ENCODE data around the gene PLAAT2.
"Not testable (repeated sequence)": the region's sequence is repeated elsewhere in the genome, so short reads cannot be mapped to it uniquely, and the experiment has no call there.

The PLAAT2 gene

GRCh38 chr11:63560506-63561180 lies 2.5 kb downstream of the PLAAT2 start:
- 91% methylated on average over 7 of the region's 7 CpGs for whole genome bisulfite sequencing, 2 experiments
- Histone ChIP-seq H3K9me3 (ENCODE audit: control insufficient read depth, low read length) (no peaks in the 10 kb centered on the region), H3K4me3 (ENCODE audit: insufficient read depth, low read depth, low read length) (no peak overlapping the region), H3K27ac (ENCODE audit: insufficient read depth, low read depth, low read length, poor library complexity, severe bottlenecking) (no peak overlapping the region), H3K36me3 (ENCODE audit: control insufficient read depth, insufficient read depth, low read length) (no peaks in the 10 kb centered on the region), H3K27me3 (ENCODE audit: control insufficient read depth, insufficient read depth, low read length, poor library complexity, severe bottlenecking) (no peaks in the 10 kb centered on the region), H3K4me1 (ENCODE audit: control insufficient read depth, insufficient read depth, low read length) (no peaks in the 10 kb centered on the region)

GRCh38 chr11:63558459-63559157 lies 4.6 kb downstream of the PLAAT2 start:
- Histone ChIP-seq H3K27ac (ENCODE audit: insufficient read depth, low read depth, low read length, poor library complexity, severe bottlenecking) (no peak overlapping the region), H3K4me3 (ENCODE audit: insufficient read depth, low read depth, low read length) (no peak overlapping the region), H3K36me3 (ENCODE audit: control insufficient read depth, insufficient read depth, low read length) (no peaks in the 10 kb centered on the region), H3K9me3 (ENCODE audit: control insufficient read depth, low read length) (no peaks in the 10 kb centered on the region), H3K27me3 (ENCODE audit: control insufficient read depth, insufficient read depth, low read length, poor library complexity, severe bottlenecking) (no peaks in the 10 kb centered on the region), H3K4me1 (ENCODE audit: control insufficient read depth, insufficient read depth, low read length) (no peaks in the 10 kb centered on the region)
- 94 to 95% methylated on average over 7 of the region's 7 CpGs for WGBS, 2 experiments

GRCh38 chr11:63557570-63557969 lies 5.6 kb downstream of the PLAAT2 start:
- 90 to 92% methylated on average over 7 of the region's 7 CpGs for WGBS, 2 experiments
- H3K4me1 ChIP-seq (ENCODE audit: control insufficient read depth, insufficient read depth, low read length), result no peaks in the 10 kb centered on the region
- H3K27ac ChIP-seq (ENCODE audit: insufficient read depth, low read depth, low read length, poor library complexity, severe bottlenecking), result no peak overlapping the region
- H3K9me3 ChIP-seq (ENCODE audit: control insufficient read depth, low read length), result no peaks in the 10 kb centered on the region
- H3K4me3 ChIP-seq (ENCODE audit: insufficient read depth, low read depth, low read length), result no peak overlapping the region
- no peaks in the 10 kb centered on the region for H3K36me3 ChIP-seq (ENCODE audit: control insufficient read depth, insufficient read depth, low read length)
- H3K27me3 ChIP-seq (ENCODE audit: control insufficient read depth, insufficient read depth, low read length, poor library complexity, severe bottlenecking), result no peaks in the 10 kb centered on the region

- Histone ChIP-seq H3K4me3 (ENCODE audit: insufficient read depth, low read depth, low read length) (no peak overlapping the region), H3K9me3 (ENCODE audit: control insufficient read depth, low read length) (no peaks in the 10 kb centered on the region), H3K36me3 (ENCODE audit: control insufficient read depth, insufficient read depth, low read length) (no peaks in the 10 kb centered on the region), H3K27me3 (ENCODE audit: control insufficient read depth, insufficient read depth, low read length, poor library complexity, severe bottlenecking) (no peaks in the 10 kb centered on the region), H3K4me1 (ENCODE audit: control insufficient read depth, insufficient read depth, low read length) (no peaks in the 10 kb centered on the region), H3K27ac (ENCODE audit: insufficient read depth, low read depth, low read length, poor library complexity, severe bottlenecking) (no peak overlapping the region)
- 77 to 78% methylated on average over 7 of the region's 7 CpGs for WGBS, 2 experiments
Observed at GRCh38 chr11:63556404-63557013, 6.7 kb downstream of the PLAAT2 start.

GRCh38 chr11:63554877-63555223 lies 8.3 kb downstream of the PLAAT2 start:
- Histone ChIP-seq H3K27me3 (ENCODE audit: control insufficient read depth, insufficient read depth, low read length, poor library complexity, severe bottlenecking) (no peaks in the 10 kb centered on the region), H3K4me1 (ENCODE audit: control insufficient read depth, insufficient read depth, low read length) (no peaks in the 10 kb centered on the region), H3K4me3 (ENCODE audit: insufficient read depth, low read depth, low read length) (no peak overlapping the region), H3K27ac (ENCODE audit: insufficient read depth, low read depth, low read length, poor library complexity, severe bottlenecking) (no peak overlapping the region), H3K36me3 (ENCODE audit: control insufficient read depth, insufficient read depth, low read length) (no peaks in the 10 kb centered on the region), H3K9me3 (ENCODE audit: control insufficient read depth, low read length) (no peaks in the 10 kb centered on the region)
- 60 to 73% methylated on average over 4 of the region's 4 CpGs for WGBS, 2 experiments

- WGBS, 2 experiments, result 90 to 91% methylated on average over 8 of the region's 8 CpGs
- Histone ChIP-seq H3K9me3 (ENCODE audit: control insufficient read depth, low read length) (no peaks in the 10 kb centered on the region), H3K4me1 (ENCODE audit: control insufficient read depth, insufficient read depth, low read length) (no peaks in the 10 kb centered on the region), H3K4me3 (ENCODE audit: insufficient read depth, low read depth, low read length) (no peak overlapping the region), H3K27me3 (ENCODE audit: control insufficient read depth, insufficient read depth, low read length, poor library complexity, severe bottlenecking) (no peaks in the 10 kb centered on the region), H3K36me3 (ENCODE audit: control insufficient read depth, insufficient read depth, low read length) (no peaks in the 10 kb centered on the region), H3K27ac (ENCODE audit: insufficient read depth, low read depth, low read length, poor library complexity, severe bottlenecking) (no peak overlapping the region)
Observed at GRCh38 chr11:63553759-63554158, 9.4 kb downstream of the PLAAT2 start.

- Histone ChIP-seq H3K9me3 (ENCODE audit: control insufficient read depth, low read length) (no peaks in the 10 kb centered on the region), H3K4me3 (ENCODE audit: insufficient read depth, low read depth, low read length) (no peak overlapping the region), H3K36me3 (ENCODE audit: control insufficient read depth, insufficient read depth, low read length) (no peaks in the 10 kb centered on the region), H3K27ac (ENCODE audit: insufficient read depth, low read depth, low read length, poor library complexity, severe bottlenecking) (no peak overlapping the region), H3K4me1 (ENCODE audit: control insufficient read depth, insufficient read depth, low read length) (no peaks in the 10 kb centered on the region), H3K27me3 (ENCODE audit: control insufficient read depth, insufficient read depth, low read length, poor library complexity, severe bottlenecking) (no peaks in the 10 kb centered on the region)
- WGBS, 2 experiments, result 88 to 89% methylated on average over 7 of the region's 7 CpGs
Observed at GRCh38 chr11:63552921-63553320, 10.3 kb downstream of the PLAAT2 start.

GRCh38 chr11:63551889-63552266 lies 11.3 kb downstream of the PLAAT2 start:
- Histone ChIP-seq H3K4me3 (ENCODE audit: insufficient read depth, low read depth, low read length) (no peak overlapping the region), H3K27me3 (ENCODE audit: control insufficient read depth, insufficient read depth, low read length, poor library complexity, severe bottlenecking) (no peaks in the 10 kb centered on the region), H3K9me3 (ENCODE audit: control insufficient read depth, low read length) (no peaks in the 10 kb centered on the region), H3K4me1 (ENCODE audit: control insufficient read depth, insufficient read depth, low read length) (no peaks in the 10 kb centered on the region), H3K27ac (ENCODE audit: insufficient read depth, low read depth, low read length, poor library complexity, severe bottlenecking) (no peak overlapping the region), H3K36me3 (ENCODE audit: control insufficient read depth, insufficient read depth, low read length) (no peaks in the 10 kb centered on the region)
- WGBS, 2 experiments, result 94 to 96% methylated on average over 6 of the region's 6 CpGs

- Histone ChIP-seq H3K9me3 (ENCODE audit: control insufficient read depth, low read length) (no peaks in the 10 kb centered on the region), H3K27me3 (ENCODE audit: control insufficient read depth, insufficient read depth, low read length, poor library complexity, severe bottlenecking) (no peaks in the 10 kb centered on the region), H3K36me3 (ENCODE audit: control insufficient read depth, insufficient read depth, low read length) (no peaks in the 10 kb centered on the region), H3K4me3 (ENCODE audit: insufficient read depth, low read depth, low read length) (no peak overlapping the region), H3K27ac (ENCODE audit: insufficient read depth, low read depth, low read length, poor library complexity, severe bottlenecking) (no peak overlapping the region), H3K4me1 (ENCODE audit: control insufficient read depth, insufficient read depth, low read length) (no peaks in the 10 kb centered on the region)
- 95% methylated on average over 27 of the region's 27 CpGs for WGBS, 2 experiments
Observed at GRCh38 chr11:63551091-63551888, 11.9 kb downstream of the PLAAT2 start.

GRCh38 chr11:63550156-63550700 lies 13.0 kb downstream of the PLAAT2 start:
- not testable (repeated sequence) for H3K27ac ChIP-seq (ENCODE audit: insufficient read depth, low read depth, low read length, poor library complexity, severe bottlenecking); H3K36me3 ChIP-seq (ENCODE audit: control insufficient read depth, insufficient read depth, low read length); H3K4me1 ChIP-seq (ENCODE audit: control insufficient read depth, insufficient read depth, low read length); H3K27me3 ChIP-seq (ENCODE audit: control insufficient read depth, insufficient read depth, low read length, poor library complexity, severe bottlenecking); H3K4me3 ChIP-seq (ENCODE audit: insufficient read depth, low read depth, low read length); H3K9me3 ChIP-seq (ENCODE audit: control insufficient read depth, low read length)
- 88 to 90% methylated on average over 30 to 31 of the region's 31 CpGs for WGBS, 2 experiments

Measured in ectodermal cell (in vitro differentiated cells).